Measurements from ENCODE around the gene SNUPN.

DNA sequence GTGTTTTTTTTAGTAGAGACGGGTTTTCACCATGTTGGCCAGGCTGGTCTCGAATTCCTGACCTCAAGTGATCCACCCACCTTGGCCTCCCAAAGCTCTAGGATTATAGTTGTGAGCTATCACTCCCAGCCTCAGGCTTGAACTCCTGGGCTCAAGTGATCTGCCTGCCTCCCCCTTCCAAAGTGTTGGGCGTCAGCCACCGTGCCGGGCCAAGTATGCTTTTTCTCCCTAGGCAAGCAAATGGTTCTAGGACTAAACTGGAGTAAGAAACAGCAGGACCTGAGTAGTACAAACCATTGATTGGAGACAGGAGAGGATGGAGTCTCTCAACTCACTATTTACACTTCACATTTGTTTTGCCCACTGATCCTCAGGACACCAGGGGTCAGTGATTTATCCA, 41.8 kb downstream of the SNUPN start:
- TF ChIP-seq, protein P1, sequence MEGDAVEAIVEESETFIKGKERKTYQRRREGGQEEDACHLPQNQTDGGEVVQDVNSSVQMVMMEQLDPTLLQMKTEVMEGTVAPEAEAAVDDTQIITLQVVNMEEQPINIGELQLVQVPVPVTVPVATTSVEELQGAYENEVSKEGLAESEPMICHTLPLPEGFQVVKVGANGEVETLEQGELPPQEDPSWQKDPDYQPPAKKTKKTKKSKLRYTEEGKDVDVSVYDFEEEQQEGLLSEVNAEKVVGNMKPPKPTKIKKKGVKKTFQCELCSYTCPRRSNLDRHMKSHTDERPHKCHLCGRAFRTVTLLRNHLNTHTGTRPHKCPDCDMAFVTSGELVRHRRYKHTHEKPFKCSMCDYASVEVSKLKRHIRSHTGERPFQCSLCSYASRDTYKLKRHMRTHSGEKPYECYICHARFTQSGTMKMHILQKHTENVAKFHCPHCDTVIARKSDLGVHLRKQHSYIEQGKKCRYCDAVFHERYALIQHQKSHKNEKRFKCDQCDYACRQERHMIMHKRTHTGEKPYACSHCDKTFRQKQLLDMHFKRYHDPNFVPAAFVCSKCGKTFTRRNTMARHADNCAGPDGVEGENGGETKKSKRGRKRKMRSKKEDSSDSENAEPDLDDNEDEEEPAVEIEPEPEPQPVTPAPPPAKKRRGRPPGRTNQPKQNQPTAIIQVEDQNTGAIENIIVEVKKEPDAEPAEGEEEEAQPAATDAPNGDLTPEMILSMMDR (IDR thresholded peaks at IDR 0.05; ENCODE audit: low read length), result no peak
- TF ChIP-seq EZH2 (optimal IDR thresholded peaks at IDR 0.05; ENCODE audit: low read depth, low read length), result no peak
